ENCODE results near the gene CD44. TPM values are rescaled to one million over a fixed set of nuclear protein-coding genes. Genes with fewer than 3 reads are reported as not detected.
"Not testable (repeated sequence)": the region's sequence is repeated elsewhere in the genome, so short reads cannot be mapped to it uniquely, and the experiment has no call there.

The CD44 gene
- 149 and 200 TPM in 2 replicates for total RNA-seq (2014; rRNA removed; shearing (Covaris generic))

- DNase-seq (ENCODE audit: low read depth) = peak; percentile 95
Measured at GRCh38 chr11:35138943-35139721, at the start of gene CD44. Gene CD44, plus strand, starts transcription at chr11:35139171. Its CDS starts 133 bp downstream, at chr11:35139304.

- no peak for DNase-seq (ENCODE audit: low read depth)
Measured at GRCh38 chr11:35089666-35090065, 49.3 kb upstream of the CD44 start.

DNA sequence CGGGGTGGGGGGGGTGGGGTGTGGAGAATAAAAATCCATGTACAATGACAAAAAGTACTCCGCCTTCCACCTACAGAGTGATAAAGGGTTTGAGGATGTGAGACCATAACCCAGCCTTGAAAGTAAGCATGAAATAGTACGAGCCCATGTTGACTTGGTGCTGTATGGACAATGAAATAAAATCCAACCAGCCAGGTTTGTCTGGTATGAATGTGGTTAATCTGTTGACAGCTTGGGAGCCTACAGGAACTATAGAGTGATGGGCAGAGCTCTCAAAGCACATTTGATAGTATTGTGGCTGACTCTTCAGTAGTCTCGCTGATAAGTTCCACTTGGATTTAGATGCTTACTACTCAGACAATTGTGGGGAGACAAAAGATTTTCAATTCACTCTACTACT, 48.8 kb upstream of the CD44 start:
- no peak for DNase-seq (ENCODE audit: low read depth)

- DNase-seq (ENCODE audit: low read depth) = not testable (repeated sequence)
Measured at GRCh38 chr11:35090991-35091390, 48.0 kb upstream of the CD44 start.

- no peak for DNase-seq (ENCODE audit: low read depth)
Measured at GRCh38 chr11:35096723-35097122, 42.2 kb upstream of the CD44 start.

GRCh38 chr11:35097814-35098455, 41.0 kb upstream of the CD44 start:
- no peak for DNase-seq (ENCODE audit: low read depth)

GRCh38 chr11:35098855-35099254, 40.1 kb upstream of the CD44 start:
- no peak for DNase-seq (ENCODE audit: low read depth)

DNA sequence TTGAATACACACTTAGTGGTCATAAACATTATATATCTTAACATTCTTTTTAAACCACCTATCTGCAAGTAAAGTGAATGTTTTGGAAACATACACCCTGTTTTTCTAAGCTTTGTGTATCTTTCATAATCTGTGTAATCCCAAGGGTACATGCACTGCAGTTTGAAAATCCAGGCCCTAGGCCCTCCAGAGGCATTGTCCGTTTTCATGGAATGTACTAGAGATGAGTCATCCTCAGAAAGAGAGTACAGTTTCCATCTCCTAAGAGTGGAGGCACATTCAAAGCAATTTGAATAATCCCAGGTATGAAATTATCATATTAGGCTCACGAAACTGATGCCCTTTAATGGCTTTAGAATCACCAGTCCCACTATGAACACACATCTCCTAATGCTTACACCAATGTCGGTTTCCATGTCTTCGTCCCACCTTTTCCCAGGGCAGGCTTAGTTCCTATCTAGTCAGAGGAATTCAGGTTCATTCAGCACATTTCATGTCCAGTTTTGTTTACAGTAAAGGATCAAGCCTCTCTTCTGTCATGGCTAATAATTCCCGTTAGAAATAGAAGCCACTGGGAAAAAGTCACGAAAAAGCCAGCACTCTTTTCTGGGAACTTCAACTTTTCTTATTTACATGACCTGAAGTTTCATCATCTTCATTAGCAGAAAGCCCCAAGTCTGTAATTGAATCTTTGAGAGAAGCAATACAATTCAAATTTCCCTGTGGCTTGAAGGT, 39.5 kb upstream of the CD44 start:
- DNase-seq (ENCODE audit: low read depth) = peak; percentile 52

DNA sequence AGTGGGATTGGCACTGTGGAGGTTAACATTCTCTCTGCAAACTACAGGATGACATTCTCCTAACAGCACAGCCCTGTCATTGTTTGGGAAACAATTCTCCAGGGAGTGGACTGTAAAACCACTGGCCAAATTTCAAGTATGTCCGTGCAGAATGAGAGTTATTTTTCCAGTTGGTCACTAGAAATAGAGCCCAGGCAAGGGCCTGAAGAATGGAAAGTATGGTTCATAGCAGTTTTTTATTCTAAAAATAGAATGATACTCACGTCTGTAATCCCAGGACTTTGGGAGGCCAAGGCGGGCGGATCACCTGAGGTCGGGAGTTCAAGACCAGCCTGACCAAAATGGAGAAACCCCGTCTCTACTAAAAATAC, 39.0 kb upstream of the CD44 start:
- no peak for DNase-seq (ENCODE audit: low read depth)

GRCh38 chr11:35101223-35101622, 37.7 kb upstream of the CD44 start:
- no peak for DNase-seq (ENCODE audit: low read depth)

DNA sequence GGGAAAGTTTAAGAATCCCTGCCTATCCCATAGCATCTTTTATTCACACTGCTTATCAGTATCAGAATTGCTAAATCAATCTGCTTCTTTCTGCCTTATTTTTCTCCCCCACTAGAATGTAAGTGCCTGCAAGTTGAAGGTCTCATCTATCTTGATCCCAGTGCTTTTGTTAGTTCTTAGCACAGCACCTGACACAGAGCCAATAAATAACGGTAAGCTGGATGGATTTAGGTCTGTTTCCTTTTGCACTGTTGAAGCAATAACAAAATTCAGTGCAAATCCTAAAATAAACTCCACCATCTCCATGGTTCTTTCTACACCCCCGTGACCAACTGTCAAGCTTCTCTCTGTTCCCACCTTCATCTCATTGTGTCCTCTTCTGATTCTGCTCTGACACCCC, 36.7 kb upstream of the CD44 start:
- DNase-seq (ENCODE audit: low read depth) = no peak

DNA sequence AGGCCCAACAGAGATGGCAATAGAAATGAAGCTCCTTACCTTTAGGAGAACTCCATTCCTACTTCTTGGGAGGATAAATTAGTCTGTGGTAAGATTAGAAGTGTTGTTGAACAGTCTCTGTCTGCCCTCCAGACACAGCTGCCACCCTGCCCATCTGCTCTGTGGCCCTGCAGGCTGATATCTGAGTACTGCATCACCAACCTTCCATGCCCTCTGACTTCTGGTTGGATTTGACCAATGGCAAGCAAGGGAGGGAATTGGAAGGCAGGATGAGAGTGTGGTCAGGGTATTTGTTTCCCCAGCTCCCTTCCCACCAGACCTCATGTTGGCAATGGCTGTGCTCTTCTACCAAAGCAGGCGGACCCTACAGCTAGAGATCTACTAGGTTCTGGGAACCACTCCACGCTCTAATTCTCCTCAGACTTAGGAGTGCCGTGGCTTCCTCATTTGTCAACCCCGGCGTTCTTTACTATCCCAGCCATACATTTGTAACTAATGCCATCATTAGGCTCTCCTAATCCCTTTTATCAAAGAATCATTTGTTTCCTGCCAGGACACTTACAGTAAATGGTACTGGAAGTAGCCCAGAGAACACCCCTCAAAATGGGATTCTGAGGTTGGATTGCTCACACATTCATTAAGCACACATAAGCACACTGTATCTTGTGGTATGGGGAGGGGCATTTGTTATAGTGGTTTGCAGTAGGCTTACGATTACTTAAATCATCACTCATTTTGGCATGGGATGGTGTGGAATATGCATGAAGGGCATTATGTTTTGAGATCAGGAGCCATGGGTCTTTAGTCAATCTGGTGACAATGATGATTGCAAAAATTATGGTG, 35.4 kb upstream of the CD44 start:
- DNase-seq (ENCODE audit: low read depth) = peak; percentile 76

DNA sequence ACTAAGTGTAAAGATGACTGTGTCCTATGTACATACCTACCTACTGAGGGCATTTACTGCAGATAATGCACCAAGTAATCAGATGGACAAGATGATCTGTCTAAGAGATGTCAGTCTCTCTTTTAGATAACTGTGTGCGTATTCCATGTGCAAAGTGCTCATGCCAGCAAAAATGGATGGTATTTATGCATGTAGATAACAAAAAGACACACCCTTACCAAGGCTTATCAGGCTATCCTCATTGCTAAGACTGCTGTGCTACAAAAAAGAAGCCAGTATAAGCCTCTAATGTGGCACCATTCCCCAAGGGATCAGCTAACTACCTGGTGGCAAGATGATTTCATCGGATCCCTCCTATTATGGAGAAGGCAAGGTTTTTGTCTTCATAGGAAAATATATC, 34.3 kb upstream of the CD44 start:
- DNase-seq (ENCODE audit: low read depth) = no peak

DNA sequence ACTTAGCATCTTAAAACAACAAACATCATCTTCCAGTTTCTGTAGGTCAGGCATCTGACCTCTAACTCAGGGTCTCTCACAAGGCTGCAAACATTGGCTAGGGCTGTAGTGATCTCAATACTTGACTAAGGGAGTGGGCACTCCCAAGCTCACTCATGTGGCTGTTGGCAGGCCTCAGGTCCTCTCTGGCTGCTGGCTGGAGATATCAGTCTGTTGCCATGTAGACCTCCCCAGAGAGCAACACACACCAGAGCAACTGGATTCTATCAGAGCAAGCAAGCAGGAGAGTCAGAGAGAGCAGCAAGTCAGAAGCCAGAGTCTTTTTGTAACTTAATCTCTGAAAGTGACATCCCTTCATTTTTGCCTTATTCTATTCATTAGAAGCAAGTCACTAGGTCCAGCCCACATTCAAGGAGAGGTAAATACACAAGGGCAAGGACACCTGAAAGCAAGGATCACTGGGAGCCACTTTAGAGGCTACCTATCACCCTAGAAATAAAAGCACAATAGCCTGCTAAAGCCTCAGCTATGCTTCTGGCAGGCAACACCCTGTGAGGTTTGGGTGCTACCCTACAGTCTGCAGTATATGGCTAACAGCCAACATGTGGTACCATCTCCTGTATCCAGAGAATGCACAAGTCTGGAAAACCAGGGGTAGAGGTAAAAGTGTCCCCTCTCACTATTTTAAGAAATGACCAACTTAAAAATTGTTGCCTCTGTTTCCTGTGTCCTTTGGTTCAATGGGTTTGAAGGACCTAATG, 33.5 kb upstream of the CD44 start:
- no peak for DNase-seq (ENCODE audit: low read depth)

DNA sequence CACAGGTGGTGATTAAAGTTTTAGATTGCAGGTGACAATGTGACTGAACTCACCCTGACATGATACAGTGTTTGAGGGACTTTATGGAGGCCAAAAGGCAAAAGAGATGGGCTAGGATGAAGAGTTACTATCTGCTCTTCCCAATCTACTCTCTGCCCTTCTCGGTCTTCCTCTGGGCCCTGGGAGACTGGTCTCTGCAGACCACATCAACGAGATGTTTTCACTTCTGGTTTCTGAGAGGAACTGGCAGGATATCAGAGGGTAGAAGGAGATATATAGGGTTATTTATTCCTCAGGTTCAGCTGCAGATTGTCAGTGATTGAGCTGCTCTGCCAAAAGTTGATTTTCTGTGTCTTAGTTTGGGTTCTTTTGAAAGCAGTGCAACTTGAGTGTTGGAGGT, 32.4 kb upstream of the CD44 start:
- no peak for DNase-seq (ENCODE audit: low read depth)

DNA sequence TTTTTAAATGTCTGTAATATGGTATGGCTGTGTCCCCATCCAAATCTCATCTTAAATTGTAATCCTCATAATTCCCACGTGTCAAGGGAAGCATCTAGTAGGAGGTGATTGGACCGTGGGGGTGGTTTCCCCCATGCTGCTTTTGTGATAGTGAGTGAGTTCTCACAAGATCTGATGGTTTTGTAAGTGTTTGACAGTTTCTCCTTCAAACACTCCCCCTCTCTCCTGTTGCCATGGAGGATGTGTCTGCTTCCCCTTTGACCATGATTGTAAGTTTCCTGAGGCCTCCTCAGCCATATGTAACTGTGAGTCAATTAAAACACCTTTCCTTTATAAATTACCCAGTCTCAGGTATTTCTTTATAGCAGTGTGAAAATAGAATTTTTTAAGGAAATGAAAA, 31.1 kb upstream of the CD44 start:
- no peak for DNase-seq (ENCODE audit: low read depth)

- not testable (repeated sequence) for DNase-seq (ENCODE audit: low read depth)
Measured at GRCh38 chr11:35108336-35108735, 30.6 kb upstream of the CD44 start.

GRCh38 chr11:35109041-35109440, 29.9 kb upstream of the CD44 start:
- no peak for DNase-seq (ENCODE audit: low read depth)

- no peak for DNase-seq (ENCODE audit: low read depth)
Measured at GRCh38 chr11:35109827-35110226, 29.1 kb upstream of the CD44 start.

GRCh38 chr11:35111161-35112055, 27.6 kb upstream of the CD44 start:
- DNase-seq (ENCODE audit: low read depth) = peak; percentile 97

Measured in Daoy (cell line).